ENCODE results near the gene CERS6. TPM values are rescaled to one million over a fixed set of nuclear protein-coding genes. Genes with fewer than 3 reads are reported as not detected.

The CERS6 gene
- total RNA-seq, 1 donor from 2014 or later: 36.4 TPM

DNA sequence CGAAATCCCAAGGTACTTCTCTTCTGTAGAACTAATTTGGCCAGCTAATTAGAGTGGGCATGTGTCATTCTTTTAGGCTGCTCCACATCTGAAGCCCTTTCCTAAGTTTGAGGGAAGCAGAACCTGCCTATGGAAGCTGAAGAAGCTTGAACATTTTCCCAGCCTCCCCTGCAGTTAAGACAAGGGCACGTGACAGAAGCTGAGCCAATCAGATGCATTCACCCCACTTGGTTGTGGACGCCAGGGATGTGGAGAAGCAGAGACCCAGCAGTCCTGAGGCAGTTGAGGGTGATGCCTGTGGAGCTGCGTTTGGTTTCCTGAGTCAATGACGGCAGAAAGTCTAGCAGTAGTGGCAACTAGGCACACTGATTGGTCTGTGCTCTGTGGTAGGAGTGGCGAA lies 26.1 kb upstream of the CERS6 start:
- DNase-seq (ENCODE audit: low spot score): no peak
- no peak overlapping the region for H3K27ac Mint-ChIP-seq (ENCODE audit: unreplicated experiment)
- peaks cover 3% of the 10 kb centered on the region for H3K4me1 Mint-ChIP-seq (ENCODE audit: unreplicated experiment)
- H3K27me3 Mint-ChIP-seq (ENCODE audit: unreplicated experiment): peaks cover 4% of the 10 kb centered on the region
- no peaks in the 10 kb centered on the region for H3K9me3 Mint-ChIP-seq (ENCODE audit: unreplicated experiment)
- H3K4me3 Mint-ChIP-seq (ENCODE audit: unreplicated experiment): no peak overlapping the region
- no peaks in the 10 kb centered on the region for H3K36me3 Mint-ChIP-seq (ENCODE audit: low read depth, unreplicated experiment)
- TF ChIP-seq CTCF (IDR thresholded peaks at IDR 0.05; ENCODE audit: unreplicated experiment): no peak

DNA sequence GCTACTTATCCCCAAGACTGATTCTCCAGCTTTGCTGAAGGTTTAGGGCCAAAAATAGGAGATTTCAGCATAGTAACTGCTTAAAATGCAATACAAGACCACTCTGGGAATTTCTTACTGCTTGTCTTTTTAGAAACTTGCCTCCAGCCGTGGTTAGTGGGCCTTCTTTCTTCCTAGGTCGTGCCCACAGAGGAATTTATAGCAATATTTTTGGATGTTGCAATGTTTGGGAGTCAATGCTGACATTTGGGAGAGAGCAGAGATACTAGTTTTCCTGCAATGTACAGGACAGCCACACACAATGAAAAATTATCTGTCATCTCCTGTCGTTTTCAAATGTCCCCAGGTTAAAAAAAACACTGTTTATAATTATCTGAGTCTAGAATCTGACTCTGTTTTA lies 25.6 kb upstream of the CERS6 start:
- H3K4me3 Mint-ChIP-seq (ENCODE audit: unreplicated experiment): no peak overlapping the region
- H3K27ac Mint-ChIP-seq (ENCODE audit: unreplicated experiment): no peak overlapping the region
- no peak for TF ChIP-seq CTCF (IDR thresholded peaks at IDR 0.05; ENCODE audit: unreplicated experiment)
- no peaks in the 10 kb centered on the region for H3K4me1 Mint-ChIP-seq (ENCODE audit: unreplicated experiment)
- H3K9me3 Mint-ChIP-seq (ENCODE audit: unreplicated experiment): no peaks in the 10 kb centered on the region
- no peak for DNase-seq (ENCODE audit: low spot score)
- peaks cover 4% of the 10 kb centered on the region for H3K27me3 Mint-ChIP-seq (ENCODE audit: unreplicated experiment)
- no peaks in the 10 kb centered on the region for H3K36me3 Mint-ChIP-seq (ENCODE audit: low read depth, unreplicated experiment)

GRCh38 chr2:168431301-168432024 lies 24.6 kb upstream of the CERS6 start:
- H3K27me3 Mint-ChIP-seq (ENCODE audit: unreplicated experiment): no peaks in the 10 kb centered on the region

GRCh38 chr2:168432100-168432499 lies 24.0 kb upstream of the CERS6 start:
- no peak for DNase-seq (ENCODE audit: low spot score)
- no peak overlapping the region for H3K27ac Mint-ChIP-seq (ENCODE audit: unreplicated experiment)

More at GRCh38 chr2:168431301-168432024, 24.6 kb upstream of the CERS6 start:
- no peak for DNase-seq (ENCODE audit: low spot score)
- H3K36me3 Mint-ChIP-seq (ENCODE audit: low read depth, unreplicated experiment): no peaks in the 10 kb centered on the region
- H3K9me3 Mint-ChIP-seq (ENCODE audit: unreplicated experiment): no peaks in the 10 kb centered on the region
- TF ChIP-seq CTCF (IDR thresholded peaks at IDR 0.05; ENCODE audit: unreplicated experiment): no peak
- H3K4me3 Mint-ChIP-seq (ENCODE audit: unreplicated experiment): no peak overlapping the region
- no peaks in the 10 kb centered on the region for H3K4me1 Mint-ChIP-seq (ENCODE audit: unreplicated experiment)
- no peak overlapping the region for H3K27ac Mint-ChIP-seq (ENCODE audit: unreplicated experiment)

More at GRCh38 chr2:168432100-168432499, 24.0 kb upstream of the CERS6 start:
- TF ChIP-seq CTCF (IDR thresholded peaks at IDR 0.05; ENCODE audit: unreplicated experiment): no peak
- no peaks in the 10 kb centered on the region for H3K4me1 Mint-ChIP-seq (ENCODE audit: unreplicated experiment)
- H3K36me3 Mint-ChIP-seq (ENCODE audit: low read depth, unreplicated experiment): no peaks in the 10 kb centered on the region
- H3K27me3 Mint-ChIP-seq (ENCODE audit: unreplicated experiment): no peaks in the 10 kb centered on the region
- H3K4me3 Mint-ChIP-seq (ENCODE audit: unreplicated experiment): no peak overlapping the region
- H3K9me3 Mint-ChIP-seq (ENCODE audit: unreplicated experiment): no peaks in the 10 kb centered on the region

All from endothelial cell (in vitro differentiated cells).